Right atrium auricular region (tissue), 2 donors: Measurements from ENCODE around the gene ERC2. TPM values are rescaled to one million over a fixed set of nuclear protein-coding genes. Genes with fewer than 3 reads are reported as not detected.

ENCODE experiments used
- DNase-seq: peaks from one replicate; pipeline ENCODE4 v3.0.0-alpha.2; 2019; ENCODE audit warnings: low spot score
- H3K27ac ChIP-seq, 2 donors: fragments of 200-600 bp; sonication (generic); 1 replicate in 1 of 2; 2 replicates in 1 of 2; pipeline ENCODE4 v1.5.1; 2016 to 2019
- H3K27me3 ChIP-seq, 2 donors: fragments of 200-600 bp; sonication (generic); one replicate each; pipeline versions ENCODE4 v1.5.1 to v1.6.0; 2017 to 2019
- H3K36me3 ChIP-seq: fragments of 200-600 bp; sonication (generic); one replicate; pipeline ENCODE4 v1.5.1; 2016
- H3K4me1 ChIP-seq, 2 donors: fragments of 200-600 bp; sonication (generic); one replicate each; pipeline versions ENCODE4 v1.5.1 to v1.6.0; 2017 to 2019
- H3K4me3 ChIP-seq, 2 donors: fragments of 200-600 bp; sonication (generic); 1 replicate in 1 of 2; 2 replicates in 1 of 2; pipeline ENCODE4 v1.5.1; 2017 to 2019; ENCODE audit warnings: mild to moderate bottlenecking in 1 of 2, moderate library complexity in 1 of 2
- H3K9me3 ChIP-seq, 2 donors: fragments of 200-600 bp; sonication (generic); one replicate each; pipeline ENCODE4 v1.5.1; 2019
- CTCF ChIP-seq, 2 donors: fragments of 200-600 bp; sonication (generic); IDR thresholded peaks; one replicate each; pipeline ENCODE4 v1.5.1; 2019; ENCODE audit warnings: antibody characterized with exemption in 2 of 2
- total RNA-seq, 2 donors: library from RNA; depleted of rRNA; stranded (reverse); fragments of >200 nt; gene quantifications; one replicate each; pipeline ENCODE4 v1.1.0, GENCODE V29; 2016

The ERC2 gene
- total RNA-seq, 2 donors from 2014 or later: 2.9 to 4.0 TPM

DNA sequence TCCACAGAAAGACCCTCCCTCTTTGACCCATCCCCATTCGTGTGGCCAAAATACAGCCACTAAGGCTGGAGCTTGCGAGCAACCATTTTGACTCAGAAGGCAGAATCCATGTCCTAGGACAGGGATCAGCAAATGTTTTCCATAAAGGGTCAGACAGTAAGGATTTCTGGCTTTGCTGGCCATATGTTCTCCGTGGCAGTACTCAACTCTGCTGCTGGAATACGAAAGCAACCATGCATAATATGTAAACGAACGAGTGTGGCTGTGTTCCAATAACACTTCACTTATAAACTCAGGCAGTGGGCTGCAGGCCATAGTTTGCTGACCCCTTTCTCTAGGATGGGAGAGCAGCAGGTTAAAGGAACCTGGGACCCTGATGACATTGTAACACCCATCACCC lies 903.5 kb downstream of the ERC2 start:
- no peak for DNase-seq
- Histone ChIP-seq H3K27me3 (no peaks in the 10 kb centered on the region), H3K4me1 (no peaks in the 10 kb centered on the region), H3K4me3 (no peak overlapping the region), H3K27ac (no peak overlapping the region), H3K36me3 (no peaks in the 10 kb centered on the region), H3K9me3 (no peaks in the 10 kb centered on the region)
- no peak for TF ChIP-seq CTCF (IDR thresholded peaks at IDR 0.05)

- no peaks in the 10 kb centered on the region for H3K4me1 ChIP-seq
- H3K4me3 ChIP-seq: no peak overlapping the region
- DNase-seq: no peak
- H3K36me3 ChIP-seq: no peaks in the 10 kb centered on the region
- TF ChIP-seq CTCF (IDR thresholded peaks at IDR 0.05): no peak
- H3K27me3 ChIP-seq: no peaks in the 10 kb centered on the region
- no peak overlapping the region for H3K27ac ChIP-seq
- H3K9me3 ChIP-seq: no peaks in the 10 kb centered on the region
These were observed 905.6 kb downstream of the ERC2 start for GRCh38 chr3:55562700-55563099.

- peaks cover 0 to 16% of the 10 kb centered on the region in 2 donors for H3K4me1 ChIP-seq
- H3K9me3 ChIP-seq: no peaks in the 10 kb centered on the region
- no peak overlapping the region for H3K4me3 ChIP-seq
- DNase-seq: no peak
- no peak for TF ChIP-seq CTCF (IDR thresholded peaks at IDR 0.05)
- no peaks in the 10 kb centered on the region for H3K36me3 ChIP-seq
- H3K27me3 ChIP-seq: no peaks in the 10 kb centered on the region
- H3K27ac ChIP-seq: no peak overlapping the region
These were observed 908.5 kb downstream of the ERC2 start for GRCh38 chr3:55559500-55560423.

DNA sequence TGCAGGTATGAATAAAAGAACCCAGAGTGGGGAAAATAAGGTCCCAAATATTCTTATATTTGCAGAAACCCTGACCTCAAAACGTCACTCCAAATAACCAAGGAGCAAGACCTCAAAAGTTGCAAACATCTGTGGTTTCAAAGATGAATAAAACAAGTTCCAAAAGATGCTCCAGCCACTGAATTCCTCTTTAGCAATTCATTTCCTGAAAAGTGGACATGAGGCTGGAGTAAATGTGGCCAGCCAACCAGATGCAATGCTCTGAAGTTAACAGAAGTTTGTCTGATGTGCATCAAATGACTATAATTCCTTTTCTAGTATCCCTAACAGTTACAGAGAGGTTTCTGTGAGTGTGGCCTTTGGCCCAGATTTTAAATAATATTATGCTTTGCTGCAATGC lies 910.0 kb downstream of the ERC2 start:
- Histone ChIP-seq H3K4me1 (peaks cover 0 to 16% of the 10 kb centered on the region in 2 donors), H3K4me3 (no peak overlapping the region), H3K36me3 (no peaks in the 10 kb centered on the region), H3K27ac (no peak overlapping the region), H3K9me3 (no peaks in the 10 kb centered on the region), H3K27me3 (no peaks in the 10 kb centered on the region)
- no peak for TF ChIP-seq CTCF (IDR thresholded peaks at IDR 0.05)
- DNase-seq: no peak

- Histone ChIP-seq H3K27me3 (no peaks in the 10 kb centered on the region), H3K4me3 (no peak overlapping the region), H3K4me1 (peaks cover 0 to 16% of the 10 kb centered on the region in 2 donors), H3K27ac (no peak overlapping the region), H3K36me3 (no peaks in the 10 kb centered on the region), H3K9me3 (no peaks in the 10 kb centered on the region)
- TF ChIP-seq CTCF (IDR thresholded peaks at IDR 0.05): no peak
- no peak for DNase-seq
These were observed 910.7 kb downstream of the ERC2 start for GRCh38 chr3:55557549-55557948.
